Transverse colon (tissue), 3 donors: Measurements from ENCODE around the gene ITPRID2.

Source experiments
- EP300 ChIP-seq: sonication (generic); formaldehyde crosslinking; IDR thresholded peaks from one replicate; pipeline ENCODE4 v1.6.1; 2017; ENCODE audit warnings: antibody characterized with exemption, low read depth
- POLR2A ChIP-seq: fragments of 450-650 bp; IDR thresholded peaks from one replicate; pipeline ENCODE4 v1.6.1; 2016; ENCODE audit warnings: antibody characterized with exemption, mild to moderate bottlenecking, moderate library complexity
- TF ChIP-seq, protein P1 (sequence below), 5 experiments: fragments of 200-600 bp in 3 of 5; fragments of 450-650 bp in 2 of 5; sonication (generic) in 3 of 5; IDR thresholded peaks; 1 replicate in 2 of 5; 2 replicates in 3 of 5; pipeline ENCODE4 v1.5.1; 2016 to 2017; ENCODE audit warnings: antibody characterized with exemption in 5 of 5, inconsistent platforms in 3 of 5, mild to moderate bottlenecking in 2 of 5, moderate library complexity in 1 of 5

DNA sequence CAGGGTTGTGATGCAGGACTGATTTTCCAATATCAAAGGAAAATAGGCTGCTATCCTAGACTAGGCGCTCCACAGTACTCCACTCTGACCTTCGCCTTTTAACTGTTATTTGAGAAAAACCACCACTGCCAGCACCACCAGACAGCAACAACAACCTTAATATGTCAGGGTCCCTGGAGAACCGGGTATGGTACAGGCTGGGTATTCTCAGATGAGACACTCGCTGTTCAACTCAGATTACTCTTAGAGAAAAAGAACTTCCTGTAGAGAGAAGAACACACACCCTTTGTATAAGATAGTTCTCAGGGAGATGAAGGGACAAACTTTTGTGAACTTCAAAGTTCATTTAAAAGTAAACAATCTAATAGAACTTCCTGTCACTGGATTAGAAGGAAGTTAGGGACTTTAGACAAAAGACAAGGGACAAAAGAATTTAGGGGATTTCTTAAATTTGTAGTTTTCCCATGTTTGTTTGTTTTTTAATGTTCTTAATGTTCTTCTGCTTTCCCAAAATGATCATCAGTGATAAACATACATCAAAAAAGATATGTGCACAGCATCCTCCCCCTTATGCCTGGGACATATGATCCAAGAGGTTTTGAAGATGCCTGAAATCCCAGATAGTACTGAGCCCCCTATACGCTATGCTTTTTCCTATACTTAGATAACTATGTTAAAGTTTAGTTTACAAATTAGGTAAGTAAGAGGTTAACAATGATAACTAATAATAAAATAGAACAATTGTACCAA lies 52.8 kb downstream of the ITPRID2 start:
- TF ChIP-seq POLR2A: no peak
- no peak for TF ChIP-seq EP300
- TF ChIP-seq, protein P1, sequence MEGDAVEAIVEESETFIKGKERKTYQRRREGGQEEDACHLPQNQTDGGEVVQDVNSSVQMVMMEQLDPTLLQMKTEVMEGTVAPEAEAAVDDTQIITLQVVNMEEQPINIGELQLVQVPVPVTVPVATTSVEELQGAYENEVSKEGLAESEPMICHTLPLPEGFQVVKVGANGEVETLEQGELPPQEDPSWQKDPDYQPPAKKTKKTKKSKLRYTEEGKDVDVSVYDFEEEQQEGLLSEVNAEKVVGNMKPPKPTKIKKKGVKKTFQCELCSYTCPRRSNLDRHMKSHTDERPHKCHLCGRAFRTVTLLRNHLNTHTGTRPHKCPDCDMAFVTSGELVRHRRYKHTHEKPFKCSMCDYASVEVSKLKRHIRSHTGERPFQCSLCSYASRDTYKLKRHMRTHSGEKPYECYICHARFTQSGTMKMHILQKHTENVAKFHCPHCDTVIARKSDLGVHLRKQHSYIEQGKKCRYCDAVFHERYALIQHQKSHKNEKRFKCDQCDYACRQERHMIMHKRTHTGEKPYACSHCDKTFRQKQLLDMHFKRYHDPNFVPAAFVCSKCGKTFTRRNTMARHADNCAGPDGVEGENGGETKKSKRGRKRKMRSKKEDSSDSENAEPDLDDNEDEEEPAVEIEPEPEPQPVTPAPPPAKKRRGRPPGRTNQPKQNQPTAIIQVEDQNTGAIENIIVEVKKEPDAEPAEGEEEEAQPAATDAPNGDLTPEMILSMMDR (IDR thresholded peaks at IDR 0.05): no peak
